Testis (tissue), 3 donors: ENCODE measurements around the gene PFN3. TPM values are rescaled to one million over a fixed set of nuclear protein-coding genes. Genes with fewer than 3 reads are reported as not detected.

Experiments used
- DNase-seq: peaks from one replicate; pipeline ENCODE4 v3.0.0-alpha.2; 2019
- H3K27ac ChIP-seq, 2 donors: fragments of 200-600 bp; sonication (generic); one replicate each; pipeline ENCODE4 v1.5.1; 2019
- H3K27me3 ChIP-seq: fragments of 200-600 bp; sonication (generic); one replicate; pipeline ENCODE4 v1.5.1; 2019
- H3K36me3 ChIP-seq: fragments of 200-600 bp; sonication (generic); one replicate; pipeline ENCODE4 v1.5.1; 2017; ENCODE audit warnings: low read depth; ENCODE audit errors: missing control alignments
- H3K4me1 ChIP-seq: fragments of 200-600 bp; sonication (generic); one replicate; pipeline ENCODE4 v1.5.1; 2019
- H3K4me3 ChIP-seq, 2 donors: fragments of 200-600 bp; sonication (generic); one replicate each; pipeline ENCODE4 v1.5.1; 2017 to 2019
- H3K9me3 ChIP-seq: fragments of 200-600 bp; sonication (generic); one replicate; pipeline ENCODE4 v1.5.1; 2017
- CTCF ChIP-seq, 3 experiments: fragments of 450-650 bp in 2 of 3; fragments of 200-600 bp in 1 of 3; sonication (generic) in 1 of 3; IDR thresholded peaks; one replicate each; pipeline ENCODE4 v1.5.1; 2016 to 2019; ENCODE audit warnings: antibody characterized with exemption in 3 of 3, mild to moderate bottlenecking in 2 of 3, moderate library complexity in 1 of 3
- POLR2A ChIP-seq: fragments of 450-650 bp; IDR thresholded peaks from one replicate; pipeline ENCODE4 v1.6.1; 2017; ENCODE audit warnings: antibody characterized with exemption, mild to moderate bottlenecking, moderate library complexity
- WGBS, 2 donors: methylation state at CpG; one replicate each; pipeline ENCODE4 v1.1.5; 2018; 5-methylcytosine and 5-hydroxymethylcytosine counted together
- intact Hi-C: fragments of 100-400 bp; cut with DNase I; formaldehyde crosslinking; loops from one replicate; pipeline ENCODE4 v1.15.1; 2023; ENCODE audit warnings: low total_unique reads
- polyA plus RNA-seq: library from polyadenylated mRNA; stranded (reverse); fragments of 350-450 nt; fragmentation: Illumina TruSeq; extraction: RNeasy Lipid Tissue Mini Kit (QIAGEN cat#74804); gene quantifications from one replicate; pipeline ENCODE4 v1.2.3, GENCODE V29; 2014; ENCODE audit warnings: low read depth, low replicate concordance; ENCODE audit not compliant: insufficient read depth
- total RNA-seq, 2 donors: library from RNA; depleted of rRNA; stranded (reverse); fragments of >200 nt; gene quantifications; one replicate each; pipeline ENCODE4 v1.2.3, GENCODE V29; 2016

The PFN3 gene
- total and polyA plus RNA-seq, 3 donors from 2014 or later: 7.4 to 45.7 (median 27.5) TPM

GRCh38 chr5:177405312-177405711, 4.9 kb upstream of the PFN3 start:
- peaks cover 21% of the 10 kb centered on the region for H3K4me1 ChIP-seq
- DNase-seq: no peak
- no peaks in the 10 kb centered on the region for H3K36me3 ChIP-seq
- WGBS, 2 donors: 83 to 97% methylated on average over 1 to 2 of the region's 2 CpGs
- no peak overlapping the region for H3K27ac ChIP-seq
- intact Hi-C loops: no loop called here
- no peak overlapping the region for H3K4me3 ChIP-seq
- TF ChIP-seq CTCF (IDR thresholded peaks at IDR 0.05) (no peak), POLR2A (no peak)
- no peaks in the 10 kb centered on the region for H3K27me3 ChIP-seq
- H3K9me3 ChIP-seq: no peaks in the 10 kb centered on the region

- H3K4me3 ChIP-seq: peak overlapping the region; percentile 47 to 60
- H3K27ac ChIP-seq: no peak overlapping the region
- no peaks in the 10 kb centered on the region for H3K36me3 ChIP-seq
- no peaks in the 10 kb centered on the region for H3K27me3 ChIP-seq
- no peak for DNase-seq
- TF ChIP-seq POLR2A (no peak), CTCF (IDR thresholded peaks at IDR 0.05) (no peak)
- no peaks in the 10 kb centered on the region for H3K9me3 ChIP-seq
- 26 to 32% methylated on average over 9 to 16 of the region's 16 CpGs for WGBS, 2 donors
- intact Hi-C loops: loop anchor here (5.0 kb wide), 1 partner anchor 53 kb away; no protein-coding TSS in a partner anchor
- peaks cover 21% of the 10 kb centered on the region for H3K4me1 ChIP-seq
Observed at GRCh38 chr5:177404641-177405179, 4.2 kb upstream of the PFN3 start.

GRCh38 chr5:177403792-177404640, 3.6 kb upstream of the PFN3 start:
- no peaks in the 10 kb centered on the region for H3K9me3 ChIP-seq
- peak overlapping the region; percentile 47 to 60 for H3K4me3 ChIP-seq
- peak; percentile 56 to 74 (median 74) for TF ChIP-seq CTCF (IDR thresholded peaks at IDR 0.05)
- TF ChIP-seq POLR2A: no peak
- intact Hi-C loops: loop anchor here (5.0 kb wide), 1 partner anchor 53 kb away; no protein-coding TSS in a partner anchor
- no peak overlapping the region for H3K27ac ChIP-seq
- peaks cover 21% of the 10 kb centered on the region for H3K4me1 ChIP-seq
- WGBS, 2 donors: 0% methylated on average over 13 to 81 of the region's 93 CpGs
- DNase-seq: peak; percentile 87
- H3K36me3 ChIP-seq: no peaks in the 10 kb centered on the region
- no peaks in the 10 kb centered on the region for H3K27me3 ChIP-seq

- no peak for DNase-seq
- Histone ChIP-seq H3K9me3 (no peaks in the 10 kb centered on the region), H3K36me3 (no peaks in the 10 kb centered on the region), H3K4me1 (peaks cover 21% of the 10 kb centered on the region), H3K4me3 (peak overlapping the region; percentile 47 to 60), H3K27me3 (no peaks in the 10 kb centered on the region), H3K27ac (no peak overlapping the region)
- intact Hi-C loops: loop anchor here (5.0 kb wide), 1 partner anchor 54 kb away; no protein-coding TSS in a partner anchor
- TF ChIP-seq POLR2A (no peak), CTCF (IDR thresholded peaks at IDR 0.05) (no peak)
- WGBS, 2 donors: 1 to 2% methylated on average over 31 to 57 of the region's 61 CpGs
Observed at GRCh38 chr5:177403102-177403791, 2.8 kb upstream of the PFN3 start.
